ENCODE results near the gene CD302. TPM values are rescaled to one million over a fixed set of nuclear protein-coding genes. Genes with fewer than 3 reads are reported as not detected.

CD302 gene
- total and polyA plus RNA-seq, 12 donors: 7.4 to 118 (median 37.4) TPM

GRCh38 chr2:159744363-159744762, 53.6 kb downstream of the CD302 start:
- no peaks in the 10 kb centered on the region for H3K9me3 ChIP-seq (replicated peaks in 1 of 3)
- peaks cover 0 to 7% of the 10 kb centered on the region in 2 donors for H3K4me1 ChIP-seq (replicated peaks in 1 of 2)
- intact Hi-C loops (cut with DNase I): no loop called here
- H3K27ac ChIP-seq: no peak overlapping the region
- TF ChIP-seq CTCF (IDR thresholded peaks at IDR 0.05) (no peak), POLR2A (IDR thresholded peaks at IDR 0.05) (no peak)
- DNase-seq: no peak
- H3K27me3 ChIP-seq: no peaks in the 10 kb centered on the region
- peaks cover 0 to 53% of the 10 kb centered on the region in 2 donors for H3K36me3 ChIP-seq (replicated peaks in 1 of 2)
- no peak overlapping the region for H3K4me3 ChIP-seq
- 23 to 37% (median 36%) methylated on average over 3 of the region's 3 CpGs for WGBS, 4 donors

- TF ChIP-seq POLR2A (IDR thresholded peaks at IDR 0.05): no peak
- TF ChIP-seq CTCF (IDR thresholded peaks at IDR 0.05): no peak
- no peak overlapping the region for H3K27ac ChIP-seq
- H3K27me3 ChIP-seq: no peaks in the 10 kb centered on the region
- no peak overlapping the region for H3K4me3 ChIP-seq
- peaks cover 0 to 46% of the 10 kb centered on the region in 2 donors for H3K36me3 ChIP-seq (replicated peaks in 1 of 2)
- intact Hi-C loops (cut with DNase I): no loop called here
- H3K4me1 ChIP-seq (replicated peaks in 1 of 2): peaks cover 0 to 8% of the 10 kb centered on the region in 2 donors
- DNase-seq: no peak
- H3K9me3 ChIP-seq (replicated peaks in 1 of 3): no peaks in the 10 kb centered on the region
- 95 to 99% (median 96%) methylated on average over 6 of the region's 6 CpGs for WGBS, 4 donors
Measured at GRCh38 chr2:159742846-159743245, 55.2 kb downstream of the CD302 start.

GRCh38 chr2:159738509-159739390, 59.3 kb downstream of the CD302 start:
- H3K27ac ChIP-seq: no peak overlapping the region
- H3K36me3 ChIP-seq (replicated peaks in 1 of 2): peaks cover 0 to 26% of the 10 kb centered on the region in 2 donors
- H3K4me1 ChIP-seq (replicated peaks in 1 of 2): peaks cover 11 to 20% of the 10 kb centered on the region in 2 donors
- H3K9me3 ChIP-seq (replicated peaks in 1 of 3): no peaks in the 10 kb centered on the region
- WGBS, 4 donors: 92 to 96% (median 93%) methylated on average over 7 to 15 of the region's 15 CpGs
- no peak for TF ChIP-seq CTCF (IDR thresholded peaks at IDR 0.05)
- TF ChIP-seq POLR2A (IDR thresholded peaks at IDR 0.05): no peak
- H3K27me3 ChIP-seq: no peaks in the 10 kb centered on the region
- DNase-seq: no peak
- no peak overlapping the region for H3K4me3 ChIP-seq
- intact Hi-C loops (cut with DNase I): no loop called here

GRCh38 chr2:159737917-159738296, 60.1 kb downstream of the CD302 start:
- Histone ChIP-seq H3K27ac (no peak overlapping the region), H3K27me3 (no peaks in the 10 kb centered on the region), H3K36me3 (replicated peaks in 1 of 2) (peaks cover 0 to 24% of the 10 kb centered on the region in 2 donors), H3K4me1 (replicated peaks in 1 of 2) (peaks cover 11 to 20% of the 10 kb centered on the region in 2 donors), H3K4me3 (no peak overlapping the region), H3K9me3 (replicated peaks in 1 of 3) (no peaks in the 10 kb centered on the region)
- no peak for TF ChIP-seq CTCF (IDR thresholded peaks at IDR 0.05)
- no peak for TF ChIP-seq POLR2A (IDR thresholded peaks at IDR 0.05)
- 93 to 100% (median 96%) methylated on average over 1 to 11 of the region's 11 CpGs for WGBS, 4 donors
- no peak for DNase-seq
- intact Hi-C loops (cut with DNase I): no loop called here
